ENCODE measurements around the gene CUX1.
"Not testable (repeated sequence)": the region's sequence is repeated elsewhere in the genome, so short reads cannot be mapped to it uniquely, and the experiment has no call there.

CUX1 gene

GRCh38 chr7:102288285-102288930, 471.0 kb downstream of the CUX1 start:
- no peak for DNase-seq (ENCODE audit: low read depth)

- DNase-seq (ENCODE audit: low read depth), result no peak
Observed at GRCh38 chr7:102289057-102289456, 471.6 kb downstream of the CUX1 start.

GRCh38 chr7:102291056-102291915, 473.9 kb downstream of the CUX1 start:
- DNase-seq (ENCODE audit: low read depth), result no peak

GRCh38 chr7:102291916-102292267, 474.5 kb downstream of the CUX1 start:
- no peak for DNase-seq (ENCODE audit: low read depth)

GRCh38 chr7:102292813-102293798, 475.7 kb downstream of the CUX1 start:
- DNase-seq (ENCODE audit: low read depth), result no peak

- DNase-seq (ENCODE audit: low read depth), result no peak
Observed at GRCh38 chr7:102294589-102294988, 477.2 kb downstream of the CUX1 start.

- no peak for DNase-seq (ENCODE audit: low read depth)
Observed at GRCh38 chr7:102295346-102296178, 478.1 kb downstream of the CUX1 start.

GRCh38 chr7:102296179-102296438, 478.7 kb downstream of the CUX1 start:
- DNase-seq (ENCODE audit: low read depth), result no peak

GRCh38 chr7:102296514-102296913, 479.1 kb downstream of the CUX1 start:
- DNase-seq (ENCODE audit: low read depth), result no peak

- DNase-seq (ENCODE audit: low read depth), result no peak
Observed at GRCh38 chr7:102297487-102298218, 480.2 kb downstream of the CUX1 start.

- no peak for DNase-seq (ENCODE audit: low read depth)
Observed at GRCh38 chr7:102300643-102301221, 483.3 kb downstream of the CUX1 start.

GRCh38 chr7:102301367-102301766, 483.9 kb downstream of the CUX1 start:
- not testable (repeated sequence) for DNase-seq (ENCODE audit: low read depth)

- DNase-seq (ENCODE audit: low read depth), result no peak
Observed at GRCh38 chr7:102302025-102302424, 484.6 kb downstream of the CUX1 start.

GRCh38 chr7:102303669-102304422, 486.4 kb downstream of the CUX1 start:
- DNase-seq (ENCODE audit: low read depth), result no peak

GRCh38 chr7:102304668-102305067, 487.2 kb downstream of the CUX1 start:
- DNase-seq (ENCODE audit: low read depth), result no peak

GRCh38 chr7:102305414-102306268, 488.2 kb downstream of the CUX1 start:
- no peak for DNase-seq (ENCODE audit: low read depth)

- no peak for DNase-seq (ENCODE audit: low read depth)
Observed at GRCh38 chr7:102306916-102307677, 489.7 kb downstream of the CUX1 start.

- DNase-seq (ENCODE audit: low read depth), result no peak
Observed at GRCh38 chr7:102310414-102310815, 493.0 kb downstream of the CUX1 start.
